NCI-H1048 (cell line): ENCODE results near the gene AAMP.

Source experiments
- DNase-seq: peaks from one replicate; lab custom pipeline; 2025; lab: John Stamatoyannopoulos, UW

The AAMP gene

DNA sequence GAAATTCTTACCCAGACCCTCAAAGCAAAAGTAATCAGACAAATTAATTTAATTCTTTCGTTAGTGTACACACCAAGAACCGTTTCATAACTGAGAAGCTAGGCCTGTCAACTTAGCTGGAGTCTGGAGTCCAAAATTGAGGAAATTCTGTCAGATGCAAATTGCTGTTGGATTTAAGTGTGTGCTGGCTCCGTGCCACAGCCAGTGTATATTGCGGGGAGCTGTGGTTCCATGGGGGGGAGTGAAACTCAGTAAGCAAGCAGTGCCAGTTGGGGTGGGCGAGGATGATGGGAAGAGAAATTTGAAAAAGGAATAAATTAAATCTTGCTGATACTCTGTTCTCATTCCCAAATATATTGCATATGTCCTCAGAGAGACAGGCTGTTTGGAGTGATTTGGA is 48.9 kb downstream of the AAMP start:
- no peak for DNase-seq

DNA sequence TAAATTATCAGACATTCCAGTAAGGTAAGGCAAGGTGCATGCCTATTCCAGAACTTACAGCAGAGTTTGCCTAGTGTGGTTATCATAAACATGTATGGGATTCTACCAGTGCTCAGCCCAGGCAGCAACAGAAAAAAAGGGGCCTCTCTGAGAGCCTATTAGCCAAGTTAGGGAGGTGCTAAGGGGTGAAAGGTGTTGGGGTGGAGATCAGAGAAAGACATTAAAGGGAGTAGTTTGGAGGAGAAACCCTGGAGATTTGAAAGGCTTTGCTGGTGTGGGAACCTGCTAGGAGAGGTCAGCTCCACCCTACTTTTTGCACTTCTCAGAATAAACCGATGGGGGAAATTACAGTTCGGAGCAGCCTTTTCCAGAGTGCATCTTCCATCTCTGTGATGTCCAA is 50.0 kb downstream of the AAMP start:
- DNase-seq, result no peak

DNA sequence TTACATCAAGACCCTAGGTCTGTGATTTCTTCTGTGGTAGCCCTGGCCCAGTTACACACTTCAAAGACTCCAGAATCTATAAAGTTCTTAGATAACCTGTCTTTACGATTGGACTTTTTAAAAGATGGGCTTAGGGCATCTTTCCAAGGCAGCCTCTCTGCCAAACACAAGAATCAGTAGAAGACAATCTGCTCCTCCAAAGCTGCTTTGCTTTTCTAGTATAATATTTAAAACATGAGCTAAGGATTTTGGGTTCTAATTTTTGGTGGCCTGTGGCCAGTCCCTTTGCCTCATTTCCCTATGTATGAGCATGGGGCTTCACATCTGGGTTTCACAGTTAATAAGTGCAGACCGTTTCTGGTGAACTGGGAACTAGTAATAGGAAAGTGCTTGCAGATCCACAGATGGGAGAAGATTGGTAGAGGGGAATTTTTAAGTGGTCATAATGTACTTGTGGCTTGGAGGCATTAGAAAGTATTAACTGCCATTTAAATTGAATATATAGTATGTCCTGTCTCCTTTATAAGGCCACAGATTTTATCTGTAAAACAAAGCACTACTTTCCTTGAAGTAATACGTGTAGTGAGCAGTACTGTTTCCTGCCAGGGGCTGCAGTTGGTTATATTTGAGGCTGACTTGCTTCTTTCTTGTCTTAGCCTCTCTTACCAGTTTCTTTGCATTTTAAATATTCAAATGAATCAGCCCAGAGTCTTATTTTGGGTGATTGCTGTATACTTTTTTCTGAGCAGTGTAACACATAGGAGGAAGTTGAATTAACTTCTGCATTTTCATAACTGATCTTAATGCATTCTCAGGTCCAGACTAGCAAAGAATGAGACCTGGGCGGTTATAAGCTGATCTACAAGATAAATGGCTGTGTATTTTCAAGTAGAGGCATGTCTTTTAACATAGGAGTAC is 51.4 kb downstream of the AAMP start:
- DNase-seq, result no peak

DNA sequence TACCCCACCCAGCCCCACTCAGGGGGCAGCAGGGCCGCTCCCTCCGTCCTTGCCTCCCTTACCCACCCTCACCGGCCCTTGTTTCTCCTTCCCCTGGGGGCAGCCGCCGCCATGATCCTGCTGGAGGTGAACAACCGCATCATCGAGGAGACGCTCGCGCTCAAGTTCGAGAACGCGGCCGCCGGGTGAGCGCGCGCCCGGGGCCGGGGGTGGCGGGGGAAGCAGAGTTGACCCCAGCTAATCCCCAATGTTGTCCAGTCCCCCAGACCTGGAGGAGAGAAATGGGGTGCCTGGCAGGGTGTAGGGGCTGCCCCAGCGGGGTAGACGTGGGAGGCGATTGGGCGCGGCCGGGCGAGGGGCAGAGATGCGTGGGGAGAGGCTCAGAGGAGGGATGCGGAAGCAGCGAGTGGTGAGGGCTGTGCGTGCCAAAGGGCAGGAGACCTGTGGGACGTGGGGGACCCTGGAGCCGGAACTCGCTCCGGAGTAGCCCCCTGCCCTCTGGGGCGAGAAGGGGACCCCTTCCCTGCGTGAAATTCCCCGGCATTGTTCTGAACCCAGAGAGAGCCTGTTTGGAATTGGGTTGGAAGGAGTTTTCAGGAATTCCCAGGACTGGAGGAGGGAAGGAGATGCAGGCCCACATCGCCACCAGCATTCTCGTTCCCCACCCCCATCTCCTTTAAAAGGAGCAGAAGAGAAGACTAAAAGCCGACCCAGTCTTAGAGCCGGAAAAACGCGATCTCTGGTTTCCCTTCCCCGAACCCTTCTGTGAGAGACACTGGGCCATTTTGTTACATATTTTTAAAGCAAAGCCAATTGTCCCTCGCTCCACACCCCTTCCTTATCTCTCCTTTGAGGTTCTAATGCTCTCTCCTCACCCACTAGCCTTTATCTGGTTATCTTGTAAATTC is 52.3 kb downstream of the AAMP start:
- DNase-seq, result no peak

DNA sequence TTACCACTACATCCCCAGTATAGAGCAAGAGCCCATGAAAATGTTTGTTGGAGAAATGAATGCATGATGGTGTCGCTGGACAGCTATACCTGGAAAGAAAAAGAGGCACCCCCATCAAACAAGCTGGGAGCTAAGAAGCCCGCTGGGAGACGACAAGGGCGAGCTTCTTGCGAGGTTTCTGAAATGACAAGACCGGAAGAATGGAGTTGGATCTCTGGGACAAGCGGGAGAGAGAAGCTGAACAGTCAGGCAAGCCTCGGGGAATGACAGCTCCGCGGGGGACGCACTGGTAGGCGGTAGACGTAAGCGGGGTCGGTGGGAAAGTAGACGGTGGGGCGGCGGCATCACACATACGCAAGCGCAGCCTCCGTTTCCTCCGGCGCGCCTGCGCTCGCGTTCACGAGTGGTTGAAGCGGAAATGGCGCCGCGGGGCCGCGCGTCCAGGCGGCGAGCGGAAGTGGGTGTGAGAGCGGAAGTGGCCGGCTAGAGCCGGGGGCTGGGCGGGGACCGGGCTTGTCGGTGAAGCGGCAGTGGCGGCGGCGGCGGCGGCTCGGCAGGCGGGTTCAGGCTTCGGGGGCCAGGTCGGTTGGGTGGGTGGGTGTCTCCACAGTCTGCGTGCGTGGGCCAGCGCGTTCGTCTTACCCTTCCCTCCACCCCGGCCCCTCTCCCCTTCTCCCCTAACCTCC is 53.1 kb downstream of the AAMP start, which contains the start of gene ARPC2:
Gene ARPC2 (plus strand): TSS at position 516 of the 686 bp plus-strand sequence. CDS start 282 bp downstream, outside the sequence.
- peak; percentile 93 for DNase-seq

DNA sequence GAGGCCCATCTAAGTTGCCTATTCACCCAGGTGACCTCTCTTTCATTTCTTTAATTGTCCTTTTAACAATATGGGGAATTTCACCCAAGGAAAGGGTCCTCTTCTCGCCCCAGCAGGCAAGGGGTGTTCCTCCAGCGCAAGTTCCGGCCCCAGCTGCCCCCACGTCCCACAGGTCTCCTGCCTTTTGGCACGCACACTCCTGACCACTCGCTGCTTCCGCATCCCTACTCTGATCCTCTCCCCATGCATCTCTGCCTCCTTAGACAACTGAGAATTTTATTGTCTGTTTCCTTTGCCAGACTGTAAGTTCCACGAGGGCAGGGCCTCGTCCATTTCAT is 53.6 kb downstream of the AAMP start:
- no peak for DNase-seq
